GM20000 (cell line): ENCODE measurements around the gene CD180.

Experiments used
- DNase-seq: peaks from one replicate; pipeline ENCODE4 v3.0.0; 2012; ENCODE audit warnings: low spot score
- TF ChIP-seq, protein P1 (sequence below): IDR thresholded peaks from 2 replicates; pipeline ENCODE4 v1.5.1; 2012; ENCODE audit warnings: mild to moderate bottlenecking, control low read depth; ENCODE audit errors: extremely low read depth, missing control alignments

Gene CD180

DNA sequence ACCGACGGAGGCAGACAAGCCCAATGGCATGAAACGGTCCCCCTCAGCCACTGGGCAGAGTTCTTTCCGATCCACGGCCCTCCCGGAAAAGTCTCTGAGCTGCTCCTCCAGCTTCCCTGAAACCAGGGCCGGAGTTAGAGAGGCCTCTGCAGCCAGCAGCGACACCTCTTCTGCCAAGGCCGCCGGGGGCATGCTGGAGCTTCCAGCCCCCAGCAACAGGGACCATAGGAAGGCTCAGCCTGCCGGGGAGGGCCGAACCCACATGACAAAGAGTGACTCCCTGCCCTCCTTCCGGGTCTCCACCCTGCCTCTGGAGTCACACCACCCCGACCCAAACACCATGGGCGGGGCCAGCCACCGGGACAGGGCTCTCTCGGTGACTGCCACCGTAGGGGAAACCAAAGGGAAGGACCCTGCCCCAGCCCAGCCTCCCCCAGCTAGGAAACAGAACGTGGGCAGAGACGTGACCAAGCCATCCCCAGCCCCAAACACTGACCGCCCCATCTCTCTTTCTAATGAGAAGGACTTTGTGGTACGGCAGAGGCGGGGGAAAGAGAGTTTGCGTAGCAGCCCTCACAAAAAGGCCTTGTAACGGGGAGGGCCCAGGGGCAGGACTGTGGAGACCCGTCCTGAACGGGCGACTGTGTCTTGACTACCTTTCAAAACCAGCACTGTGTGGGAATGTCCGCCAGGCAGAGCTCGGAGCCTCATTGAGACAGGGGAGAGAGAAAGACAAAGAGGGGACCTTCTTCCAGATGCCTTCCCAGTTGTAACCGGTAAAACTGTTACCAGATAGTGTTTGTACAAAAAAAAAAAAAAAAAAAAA lies 29.9 kb downstream of the CD180 start:
- TF ChIP-seq, protein P1, sequence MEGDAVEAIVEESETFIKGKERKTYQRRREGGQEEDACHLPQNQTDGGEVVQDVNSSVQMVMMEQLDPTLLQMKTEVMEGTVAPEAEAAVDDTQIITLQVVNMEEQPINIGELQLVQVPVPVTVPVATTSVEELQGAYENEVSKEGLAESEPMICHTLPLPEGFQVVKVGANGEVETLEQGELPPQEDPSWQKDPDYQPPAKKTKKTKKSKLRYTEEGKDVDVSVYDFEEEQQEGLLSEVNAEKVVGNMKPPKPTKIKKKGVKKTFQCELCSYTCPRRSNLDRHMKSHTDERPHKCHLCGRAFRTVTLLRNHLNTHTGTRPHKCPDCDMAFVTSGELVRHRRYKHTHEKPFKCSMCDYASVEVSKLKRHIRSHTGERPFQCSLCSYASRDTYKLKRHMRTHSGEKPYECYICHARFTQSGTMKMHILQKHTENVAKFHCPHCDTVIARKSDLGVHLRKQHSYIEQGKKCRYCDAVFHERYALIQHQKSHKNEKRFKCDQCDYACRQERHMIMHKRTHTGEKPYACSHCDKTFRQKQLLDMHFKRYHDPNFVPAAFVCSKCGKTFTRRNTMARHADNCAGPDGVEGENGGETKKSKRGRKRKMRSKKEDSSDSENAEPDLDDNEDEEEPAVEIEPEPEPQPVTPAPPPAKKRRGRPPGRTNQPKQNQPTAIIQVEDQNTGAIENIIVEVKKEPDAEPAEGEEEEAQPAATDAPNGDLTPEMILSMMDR: no peak
- peak; percentile 40 for DNase-seq

DNA sequence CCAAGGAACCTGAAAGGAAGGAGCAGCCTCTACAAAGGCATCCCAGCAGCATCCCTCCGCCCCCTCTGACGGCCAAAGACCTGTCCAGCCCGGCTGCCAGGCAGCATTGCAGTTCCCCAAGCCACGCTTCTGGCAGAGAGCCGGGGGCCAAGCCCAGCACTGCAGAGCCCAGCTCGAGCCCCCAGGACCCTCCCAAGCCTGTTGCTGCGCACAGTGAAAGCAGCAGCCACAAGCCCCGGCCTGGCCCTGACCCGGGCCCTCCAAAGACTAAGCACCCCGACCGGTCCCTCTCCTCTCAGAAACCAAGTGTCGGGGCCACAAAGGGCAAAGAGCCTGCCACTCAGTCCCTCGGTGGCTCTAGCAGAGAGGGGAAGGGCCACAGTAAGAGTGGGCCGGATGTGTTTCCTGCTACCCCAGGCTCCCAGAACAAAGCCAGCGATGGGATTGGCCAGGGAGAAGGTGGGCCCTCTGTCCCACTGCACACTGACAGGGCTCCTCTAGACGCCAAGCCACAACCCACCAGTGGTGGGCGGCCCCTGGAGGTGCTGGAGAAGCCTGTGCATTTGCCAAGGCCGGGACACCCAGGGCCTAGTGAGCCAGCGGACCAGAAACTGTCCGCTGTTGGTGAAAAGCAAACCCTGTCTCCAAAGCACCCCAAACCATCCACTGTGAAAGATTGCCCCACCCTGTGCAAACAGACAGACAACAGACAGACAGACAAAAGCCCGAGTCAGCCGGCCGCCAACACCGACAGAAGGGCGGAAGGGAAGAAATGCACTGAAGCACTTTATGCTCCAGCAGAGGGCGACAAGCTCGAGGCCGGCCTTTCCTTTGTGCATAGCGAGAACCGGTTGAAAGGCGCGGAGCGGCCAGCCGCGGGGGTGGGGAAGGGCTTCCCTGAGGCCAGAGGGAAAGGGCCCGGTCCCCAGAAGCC lies 30.8 kb downstream of the CD180 start:
- DNase-seq: peak; percentile 87
- TF ChIP-seq, protein P1: peak; percentile 57

DNA sequence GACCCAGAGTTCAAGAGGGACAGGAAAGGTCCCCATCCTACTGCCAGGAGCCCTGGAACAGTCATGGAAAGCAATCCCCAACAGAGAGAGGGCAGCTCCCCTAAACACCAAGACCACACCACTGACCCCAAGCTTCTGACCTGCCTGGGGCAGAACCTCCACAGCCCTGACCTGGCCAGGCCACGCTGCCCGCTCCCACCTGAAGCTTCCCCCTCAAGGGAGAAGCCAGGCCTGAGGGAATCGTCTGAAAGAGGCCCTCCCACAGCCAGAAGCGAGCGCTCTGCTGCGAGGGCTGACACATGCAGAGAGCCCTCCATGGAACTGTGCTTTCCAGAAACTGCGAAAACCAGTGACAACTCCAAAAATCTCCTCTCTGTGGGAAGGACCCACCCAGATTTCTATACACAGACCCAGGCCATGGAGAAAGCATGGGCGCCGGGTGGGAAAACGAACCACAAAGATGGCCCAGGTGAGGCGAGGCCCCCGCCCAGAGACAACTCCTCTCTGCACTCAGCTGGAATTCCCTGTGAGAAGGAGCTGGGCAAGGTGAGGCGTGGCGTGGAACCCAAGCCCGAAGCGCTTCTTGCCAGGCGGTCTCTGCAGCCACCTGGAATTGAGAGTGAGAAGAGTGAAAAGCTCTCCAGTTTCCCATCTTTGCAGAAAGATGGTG lies 31.6 kb downstream of the CD180 start:
- TF ChIP-seq, protein P1: no peak
- DNase-seq: peak; percentile 19

DNA sequence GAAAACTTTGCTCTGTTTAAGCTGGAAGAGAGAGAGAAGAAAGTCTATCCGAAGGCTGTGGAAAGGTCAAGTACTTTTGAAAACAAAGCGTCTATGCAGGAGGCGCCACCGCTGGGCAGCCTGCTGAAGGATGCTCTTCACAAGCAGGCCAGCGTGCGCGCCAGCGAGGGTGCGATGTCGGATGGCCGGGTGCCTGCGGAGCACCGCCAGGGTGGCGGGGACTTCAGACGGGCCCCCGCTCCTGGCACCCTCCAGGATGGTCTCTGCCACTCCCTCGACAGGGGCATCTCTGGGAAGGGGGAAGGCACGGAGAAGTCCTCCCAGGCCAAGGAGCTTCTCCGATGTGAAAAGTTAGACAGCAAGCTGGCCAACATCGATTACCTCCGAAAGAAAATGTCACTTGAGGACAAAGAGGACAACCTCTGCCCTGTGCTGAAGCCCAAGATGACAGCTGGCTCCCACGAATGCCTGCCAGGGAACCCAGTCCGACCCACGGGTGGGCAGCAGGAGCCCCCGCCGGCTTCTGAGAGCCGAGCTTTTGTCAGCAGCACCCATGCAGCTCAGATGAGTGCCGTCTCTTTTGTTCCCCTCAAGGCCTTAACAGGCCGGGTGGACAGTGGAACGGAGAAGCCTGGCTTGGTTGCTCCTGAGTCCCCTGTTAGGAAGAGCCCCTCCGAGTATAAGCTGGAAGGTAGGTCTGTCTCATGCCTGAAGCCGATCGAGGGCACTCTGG lies 32.6 kb downstream of the CD180 start:
- TF ChIP-seq, protein P1: no peak
- peak; percentile 19 for DNase-seq

DNA sequence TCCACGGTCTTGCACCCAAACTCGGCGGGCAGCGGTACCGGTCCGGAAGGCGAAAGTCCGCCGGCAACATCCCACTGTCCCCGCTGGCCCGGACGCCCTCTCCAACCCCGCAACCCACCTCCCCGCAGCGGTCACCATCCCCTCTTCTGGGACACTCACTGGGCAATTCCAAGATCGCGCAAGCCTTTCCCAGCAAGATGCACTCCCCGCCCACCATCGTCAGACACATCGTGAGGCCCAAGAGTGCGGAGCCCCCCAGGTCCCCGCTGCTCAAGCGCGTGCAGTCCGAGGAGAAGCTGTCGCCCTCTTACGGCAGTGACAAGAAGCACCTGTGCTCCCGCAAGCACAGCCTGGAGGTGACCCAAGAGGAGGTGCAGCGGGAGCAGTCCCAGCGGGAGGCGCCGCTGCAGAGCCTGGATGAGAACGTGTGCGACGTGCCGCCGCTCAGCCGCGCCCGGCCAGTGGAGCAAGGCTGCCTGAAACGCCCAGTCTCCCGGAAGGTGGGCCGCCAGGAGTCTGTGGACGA lies 33.3 kb downstream of the CD180 start:
- no peak for DNase-seq
- TF ChIP-seq, protein P1: no peak

DNA sequence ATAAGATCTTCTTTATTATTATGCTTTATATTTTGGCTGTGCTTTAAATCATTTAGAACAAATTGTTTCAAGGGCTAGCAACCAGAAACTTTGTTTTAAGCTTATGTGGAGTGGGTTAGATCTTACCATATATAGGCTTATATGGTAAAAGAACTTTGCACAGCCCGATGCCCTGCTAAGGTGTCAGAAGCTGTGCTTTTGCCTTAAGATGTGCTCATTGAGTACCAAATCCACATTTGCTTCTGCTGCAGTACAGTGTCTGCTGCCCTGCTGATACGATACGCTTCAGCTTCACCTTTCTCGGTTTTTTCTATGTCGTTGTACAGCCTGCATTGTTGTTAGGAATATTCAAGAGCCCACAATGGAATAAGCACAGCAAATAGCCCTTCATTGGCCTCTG lies 34.8 kb downstream of the CD180 start:
- DNase-seq: no peak
- TF ChIP-seq, protein P1: no peak
